Activated CD4-positive, alpha-beta memory T cell treated with anti-CD3 and anti-CD28 coated beads, Interleukin-2, amount 10 ng/mL, durations not matched to agents 7 days and 5 days (primary cell): ENCODE data around the gene PAXX. TPM values are rescaled to one million over a fixed set of nuclear protein-coding genes. Genes with fewer than 3 reads are reported as not detected.

Experiments used
- CTCF ChIA-PET: fragments of 350-600 bp; sonication (Branson Sonifier 250); formaldehyde crosslinking; loops from one replicate; lab custom pipeline; 2021; ENCODE audit warnings: antibody characterized with exemption, inconsistent platforms; lab: Charles Lee
- POLR2A ChIA-PET: fragments of 350-600 bp; sonication (Branson Sonifier 250); formaldehyde crosslinking; loops from one replicate; lab custom pipeline; 2021; ENCODE audit warnings: antibody characterized with exemption; lab: Charles Lee
- DNase-seq: peaks from one replicate; pipeline ENCODE4 v3.0.0-alpha.2; 2020
- H3K27ac Mint-ChIP-seq: one replicate; pipeline ENCODE4 v1.8.0; 2021; ENCODE audit warnings: mild to moderate bottlenecking, mixed read lengths
- H3K27me3 Mint-ChIP-seq: one replicate; pipeline ENCODE4 v1.8.0; 2021; ENCODE audit warnings: mixed read lengths
- H3K36me3 Mint-ChIP-seq: one replicate; pipeline ENCODE4 v1.8.0; 2021; ENCODE audit warnings: low read depth, mixed read lengths
- H3K4me1 Mint-ChIP-seq: one replicate; pipeline ENCODE4 v1.8.0; 2021; ENCODE audit warnings: mixed read lengths
- H3K4me3 Mint-ChIP-seq: one replicate; pipeline ENCODE4 v1.8.0; 2021; ENCODE audit warnings: mild to moderate bottlenecking, mixed read lengths
- H3K9me3 Mint-ChIP-seq: one replicate; pipeline ENCODE4 v1.8.0; 2021; ENCODE audit warnings: mixed read lengths
- total RNA-seq, 2 experiments: library from RNA; stranded (reverse); gene quantifications; one replicate each; pipeline ENCODE4 v1.2.3, GENCODE V29; 2021

Gene PAXX
- total RNA-seq, 2 experiments from 2014 or later: 64.4 to 68.5 TPM

DNA sequence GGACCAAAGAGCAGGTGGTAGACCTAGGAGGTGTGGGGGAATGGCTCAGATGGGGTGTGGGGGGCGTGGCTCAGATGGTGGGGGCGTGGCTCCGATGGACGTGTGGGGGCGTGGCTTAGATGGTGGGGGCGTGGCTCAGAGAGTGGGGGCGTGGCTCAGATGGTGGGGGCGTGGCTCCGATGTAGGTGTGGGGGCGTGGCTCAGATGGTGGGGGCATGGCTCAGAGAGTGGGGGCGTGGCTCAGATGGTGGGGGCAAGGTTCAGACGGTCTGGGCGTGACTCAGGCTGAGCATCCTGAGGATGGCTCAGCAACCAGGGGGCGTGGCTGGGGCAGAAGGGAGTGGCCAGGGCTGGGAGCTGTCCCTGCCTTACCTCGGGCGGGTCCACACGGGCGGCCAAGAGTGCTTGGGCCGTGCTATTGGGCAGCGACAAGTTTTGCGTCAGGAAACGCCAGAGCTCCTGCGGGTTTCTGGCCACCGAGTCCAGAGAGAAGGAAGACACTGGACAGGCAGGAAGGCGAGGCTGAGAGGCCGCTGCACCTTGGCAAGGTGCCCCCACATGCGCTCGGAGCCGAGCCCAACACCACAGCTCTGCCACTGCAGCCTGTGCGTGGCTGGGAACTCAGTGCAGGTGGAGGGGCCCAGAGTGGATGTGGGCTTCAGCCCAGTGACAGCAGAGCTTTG, 29.9 kb downstream of the PAXX start:
- Mint-ChIP-seq H3K36me3 (peaks cover 3% of the 10 kb centered on the region), H3K9me3 (no peaks in the 10 kb centered on the region), H3K27me3 (no peaks in the 10 kb centered on the region), H3K4me1 (peaks cover 12% of the 10 kb centered on the region), H3K27ac (peak overlapping the region; percentile 56), H3K4me3 (no peak overlapping the region)
- POLR2A ChIA-PET: interaction anchor here (0.6 to 1.6 kb wide), 3 partner anchors 12 to 54 kb away, joined by 3 to 8 read pairs (median 4); no protein-coding TSS in a partner anchor
- peak; percentile 86 for DNase-seq
- CTCF ChIA-PET: interaction anchor here (1.6 kb wide), 1 partner anchor 14 kb away, joined by 5 read pairs; no protein-coding TSS in a partner anchor

DNA sequence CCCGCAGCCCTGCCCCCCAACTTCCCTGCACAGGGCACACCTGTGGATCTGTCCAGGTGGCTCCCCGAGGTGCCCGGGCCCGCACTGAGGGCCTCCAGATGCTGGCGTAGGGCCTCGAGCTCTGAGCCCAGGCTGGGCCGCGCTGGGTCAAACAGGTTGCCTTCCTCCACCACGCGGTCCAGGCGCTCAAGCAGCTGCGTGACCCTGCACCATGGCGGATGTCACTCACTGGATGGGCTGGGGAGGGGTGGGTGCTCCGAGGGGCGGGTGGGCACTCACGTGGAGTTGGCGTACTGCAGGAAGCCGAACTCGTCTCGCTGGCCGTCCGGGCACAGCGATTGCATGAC, 30.4 kb downstream of the PAXX start:
- Mint-ChIP-seq H3K27me3 (no peaks in the 10 kb centered on the region), H3K4me3 (no peak overlapping the region), H3K36me3 (peaks cover 3% of the 10 kb centered on the region), H3K4me1 (peaks cover 15% of the 10 kb centered on the region), H3K9me3 (no peaks in the 10 kb centered on the region), H3K27ac (no peak overlapping the region)
- DNase-seq: no peak
- ChIA-PET POLR2A (interaction anchor here (0.6 to 1.0 kb wide), 2 partner anchors 12 to 54 kb away, joined by 3 to 4 read pairs; no protein-coding TSS in a partner anchor), CTCF (interaction anchor here (1.6 kb wide), 1 partner anchor 13 kb away, joined by 5 read pairs; no protein-coding TSS in a partner anchor)

DNA sequence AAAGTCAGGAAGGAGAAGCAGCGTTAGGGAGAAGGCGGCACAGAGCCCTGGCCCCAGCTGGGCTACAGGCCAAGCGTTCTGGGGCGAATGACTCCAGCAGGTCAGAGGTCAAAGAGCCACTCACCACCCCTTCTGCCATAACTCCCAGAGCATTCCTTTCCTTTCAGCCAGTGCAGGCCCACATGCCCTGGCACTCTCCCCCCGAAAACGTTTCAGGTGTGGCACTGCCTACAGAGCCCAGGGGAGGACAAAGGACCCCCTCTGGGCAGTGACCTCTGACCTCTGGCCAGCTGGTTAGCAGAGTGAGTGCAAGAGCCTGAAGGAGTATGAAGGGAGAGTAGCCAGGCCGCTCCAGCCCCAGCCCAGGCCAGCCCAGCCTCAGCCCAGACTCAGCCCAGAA, 30.9 kb downstream of the PAXX start:
- Mint-ChIP-seq H3K36me3 (peaks cover 3% of the 10 kb centered on the region), H3K27ac (no peak overlapping the region), H3K4me3 (no peak overlapping the region), H3K9me3 (no peaks in the 10 kb centered on the region), H3K27me3 (no peaks in the 10 kb centered on the region), H3K4me1 (peaks cover 15% of the 10 kb centered on the region)
- ChIA-PET POLR2A (no interaction called here), CTCF (interaction anchor here (1.6 kb wide), 1 partner anchor 13 kb away, joined by 5 read pairs; no protein-coding TSS in a partner anchor)
- no peak for DNase-seq

DNA sequence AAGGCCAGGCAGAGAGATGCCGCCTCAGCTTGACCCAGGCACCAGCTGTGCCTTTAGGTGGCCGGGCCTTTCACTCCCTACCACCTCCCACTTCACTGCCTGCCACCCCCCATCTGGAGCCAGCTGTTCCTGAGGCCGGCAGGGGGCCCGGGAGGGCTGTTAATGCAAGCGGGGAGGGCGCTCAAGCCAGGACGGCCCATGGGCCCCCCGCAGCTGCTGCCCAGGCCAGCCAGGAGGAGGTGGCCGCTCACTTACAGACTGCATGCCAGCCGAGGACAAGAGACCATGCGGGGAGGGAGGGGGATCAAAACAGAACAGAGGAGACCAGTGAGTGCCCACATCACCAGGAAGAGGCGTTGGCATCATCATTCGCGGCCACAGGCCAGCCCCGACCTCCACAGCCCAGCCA, 31.4 kb downstream of the PAXX start:
- Mint-ChIP-seq H3K4me1 (peaks cover 15% of the 10 kb centered on the region), H3K27me3 (no peaks in the 10 kb centered on the region), H3K27ac (no peak overlapping the region), H3K4me3 (no peak overlapping the region), H3K9me3 (no peaks in the 10 kb centered on the region), H3K36me3 (peaks cover 3% of the 10 kb centered on the region)
- no peak for DNase-seq
- CTCF ChIA-PET: interaction anchor here (1.6 kb wide), 1 partner anchor 12 kb away, joined by 5 read pairs; no protein-coding TSS in a partner anchor
- POLR2A ChIA-PET: no interaction called here

DNA sequence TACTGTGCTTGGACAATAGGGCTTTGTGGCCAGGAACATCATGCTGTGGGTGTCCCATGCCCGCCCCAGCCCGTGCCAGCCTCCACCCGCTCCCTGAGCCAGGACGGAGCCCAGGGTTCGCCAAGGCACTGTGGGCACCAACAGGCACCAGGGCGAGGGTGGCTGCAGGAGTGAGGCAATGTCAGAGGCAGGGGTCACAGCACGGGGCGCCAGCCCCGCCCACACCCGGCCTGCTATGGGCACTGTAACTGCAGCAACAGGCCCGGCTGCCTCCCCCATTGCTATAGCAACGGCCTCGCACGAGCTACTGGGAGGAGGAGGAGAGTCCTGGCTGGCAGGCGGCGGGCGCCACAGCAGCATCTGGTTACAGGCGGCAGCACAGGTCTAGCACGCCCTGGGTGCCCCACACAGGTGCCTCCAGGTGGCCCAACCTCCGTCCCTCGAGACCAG, 33.3 kb downstream of the PAXX start:
- Mint-ChIP-seq H3K4me1 (peaks cover 29% of the 10 kb centered on the region), H3K9me3 (no peaks in the 10 kb centered on the region), H3K27me3 (no peaks in the 10 kb centered on the region), H3K4me3 (no peak overlapping the region), H3K36me3 (peaks cover under 1% of the 10 kb centered on the region), H3K27ac (no peak overlapping the region)
- DNase-seq: no peak
- CTCF ChIA-PET: interaction anchor here (0.8 to 7.3 kb wide), 4 partner anchors 10 to 78 kb away, joined by 3 to 105 read pairs (median 12); partner anchors contain the start of gene SAPCD2
- POLR2A ChIA-PET: interaction anchor here (1.1 to 2.3 kb wide), 3 partner anchors 10 to 29 kb away, joined by 3 to 12 read pairs (median 7); partner anchors contain the start of gene CLIC3

DNA sequence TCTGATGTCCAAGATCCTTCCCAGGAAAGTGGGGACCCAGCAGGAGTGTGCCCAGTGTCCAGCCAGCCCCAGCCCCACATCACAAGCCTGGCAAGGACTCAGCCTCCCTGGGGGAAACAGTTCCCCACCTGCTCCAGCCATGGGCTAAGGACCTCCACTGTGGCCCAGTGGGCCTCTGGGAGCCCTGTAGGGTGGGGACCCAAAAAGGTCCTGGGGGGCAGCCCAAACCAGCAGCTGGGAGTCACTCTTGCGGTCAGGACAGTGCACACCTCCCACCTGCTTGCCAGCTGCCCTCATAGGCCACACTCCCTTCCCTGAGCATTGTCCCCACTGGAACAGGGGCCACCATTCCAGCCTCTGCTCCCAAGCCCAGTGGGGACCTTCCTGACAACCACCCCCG, 34.2 kb downstream of the PAXX start:
- peak overlapping the region; percentile 37 for H3K4me3 Mint-ChIP-seq
- DNase-seq: no peak
- H3K4me1 Mint-ChIP-seq: peaks cover 35% of the 10 kb centered on the region
- no peaks in the 10 kb centered on the region for H3K27me3 Mint-ChIP-seq
- no peaks in the 10 kb centered on the region for H3K9me3 Mint-ChIP-seq
- no peak overlapping the region for H3K27ac Mint-ChIP-seq
- ChIA-PET CTCF (interaction anchor here (0.8 to 7.3 kb wide), 4 partner anchors 9 to 214 kb away, joined by 3 to 105 read pairs (median 12); partner anchors contain the start of gene SAPCD2), POLR2A (interaction anchor here (0.9 to 2.3 kb wide), 6 partner anchors 9 to 40 kb away, joined by 3 to 12 read pairs (median 4); partner anchors contain the start of gene CLIC3)
- peaks cover 5% of the 10 kb centered on the region for H3K36me3 Mint-ChIP-seq

DNA sequence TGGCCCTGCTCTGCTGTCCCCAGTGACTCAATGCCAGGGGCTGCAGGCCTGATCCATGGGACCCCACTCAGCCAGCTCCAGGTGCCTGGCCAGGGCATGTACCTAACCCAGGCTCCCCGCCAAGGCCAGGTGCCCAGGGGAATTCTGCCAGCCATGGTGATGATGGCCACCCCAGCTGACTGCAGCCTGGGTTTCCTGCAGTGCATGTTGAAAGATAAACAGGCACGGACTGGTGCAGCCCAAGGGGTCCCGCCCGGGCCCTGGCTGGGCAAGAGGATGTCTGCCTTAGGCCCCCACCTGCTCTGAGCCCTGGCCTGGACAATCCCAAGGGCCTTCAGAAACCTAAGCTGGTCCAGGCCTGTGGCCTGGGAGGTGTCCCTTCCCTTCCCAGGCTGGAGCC, 34.6 kb downstream of the PAXX start:
- ChIA-PET CTCF (interaction anchor here (1.0 to 7.3 kb wide), 3 partner anchors 8 to 213 kb away, joined by 3 to 105 read pairs (median 21); partner anchors contain the start of gene SAPCD2), POLR2A (interaction anchor here (0.9 to 2.0 kb wide), 5 partner anchors 12 to 41 kb away, joined by 3 to 7 read pairs (median 3); partner anchors contain the start of gene CLIC3)
- Mint-ChIP-seq H3K27me3 (no peaks in the 10 kb centered on the region), H3K27ac (no peak overlapping the region), H3K4me1 (peaks cover 38% of the 10 kb centered on the region), H3K4me3 (peak overlapping the region; percentile 77), H3K9me3 (no peaks in the 10 kb centered on the region), H3K36me3 (peaks cover 5% of the 10 kb centered on the region)
- no peak for DNase-seq

DNA sequence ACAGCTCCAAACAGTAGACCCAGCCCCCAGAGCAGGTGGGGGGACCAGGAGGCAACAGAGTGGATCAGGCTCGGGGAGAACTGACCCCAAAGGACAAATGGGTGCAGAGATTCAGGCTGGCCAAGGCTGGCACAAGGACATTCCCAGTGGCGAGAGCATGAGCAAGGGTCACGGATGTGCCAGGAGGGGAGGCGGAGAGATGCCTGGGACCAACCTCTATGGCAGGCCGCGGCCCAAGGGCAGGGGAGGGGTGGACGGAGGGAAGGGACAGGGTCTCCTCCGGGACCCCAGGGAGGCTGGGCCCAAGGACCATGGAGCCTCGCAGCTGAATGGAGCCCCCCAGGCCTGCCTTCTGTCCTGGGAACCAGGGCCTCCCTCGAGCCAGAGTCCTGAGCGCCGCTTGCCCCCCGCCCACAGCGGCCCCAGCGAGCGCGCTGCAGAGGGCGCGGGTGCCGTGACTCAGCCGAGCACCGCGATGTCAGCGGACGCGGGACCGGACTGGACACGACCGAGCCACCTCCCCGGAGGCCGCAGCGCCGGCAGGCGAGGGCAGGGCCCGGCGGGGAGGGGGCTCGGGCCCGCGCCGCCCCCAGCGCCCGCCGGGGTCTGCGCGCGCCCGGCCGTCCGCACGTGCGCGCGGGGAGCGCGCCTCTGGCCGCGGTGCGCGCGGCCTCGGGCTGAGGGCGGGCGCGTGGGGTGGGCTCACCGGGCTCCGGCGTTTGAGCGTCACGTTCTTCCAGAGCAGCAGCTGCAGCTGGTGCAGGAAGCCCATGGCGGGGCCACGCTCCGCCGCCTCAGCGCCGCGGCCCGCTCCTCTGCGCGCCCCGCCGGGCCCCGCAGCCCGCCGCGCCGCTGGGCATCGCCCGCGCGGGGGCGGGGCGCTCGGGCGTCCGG, 35.4 kb downstream of the PAXX start, which contains the start of gene ABCA2:
Gene ABCA2, minus strand, starts transcription at position 869 of the 894 bp plus-strand sequence. Its CDS starts 97 bp downstream, at position 772.
- H3K4me3 Mint-ChIP-seq: peak within 1 kb of the TSS; percentile 77
- ChIA-PET POLR2A (interaction anchor here (0.9 to 2.0 kb wide), 6 partner anchors 10 to 43 kb away, joined by 3 to 7 read pairs (median 5); partner anchors contain the start of genes CLIC3 and SAPCD2), CTCF (interaction anchor here (1.0 to 7.3 kb wide), 8 partner anchors 17 to 213 kb away, joined by 3 to 105 read pairs (median 8); partner anchors contain the start of genes CLIC3, SAPCD2, TRAF2 and UAP1L1)
- no peaks in the 10 kb centered on the region for H3K9me3 Mint-ChIP-seq
- no peak for DNase-seq
- no peaks in the 10 kb centered on the region for H3K27me3 Mint-ChIP-seq
- H3K36me3 Mint-ChIP-seq: peaks cover 5% of the 10 kb centered on the region
- H3K4me1 Mint-ChIP-seq: peaks cover 43% of the 10 kb centered on the region
- peak within 1 kb of the TSS; percentile 91 for H3K27ac Mint-ChIP-seq

DNA sequence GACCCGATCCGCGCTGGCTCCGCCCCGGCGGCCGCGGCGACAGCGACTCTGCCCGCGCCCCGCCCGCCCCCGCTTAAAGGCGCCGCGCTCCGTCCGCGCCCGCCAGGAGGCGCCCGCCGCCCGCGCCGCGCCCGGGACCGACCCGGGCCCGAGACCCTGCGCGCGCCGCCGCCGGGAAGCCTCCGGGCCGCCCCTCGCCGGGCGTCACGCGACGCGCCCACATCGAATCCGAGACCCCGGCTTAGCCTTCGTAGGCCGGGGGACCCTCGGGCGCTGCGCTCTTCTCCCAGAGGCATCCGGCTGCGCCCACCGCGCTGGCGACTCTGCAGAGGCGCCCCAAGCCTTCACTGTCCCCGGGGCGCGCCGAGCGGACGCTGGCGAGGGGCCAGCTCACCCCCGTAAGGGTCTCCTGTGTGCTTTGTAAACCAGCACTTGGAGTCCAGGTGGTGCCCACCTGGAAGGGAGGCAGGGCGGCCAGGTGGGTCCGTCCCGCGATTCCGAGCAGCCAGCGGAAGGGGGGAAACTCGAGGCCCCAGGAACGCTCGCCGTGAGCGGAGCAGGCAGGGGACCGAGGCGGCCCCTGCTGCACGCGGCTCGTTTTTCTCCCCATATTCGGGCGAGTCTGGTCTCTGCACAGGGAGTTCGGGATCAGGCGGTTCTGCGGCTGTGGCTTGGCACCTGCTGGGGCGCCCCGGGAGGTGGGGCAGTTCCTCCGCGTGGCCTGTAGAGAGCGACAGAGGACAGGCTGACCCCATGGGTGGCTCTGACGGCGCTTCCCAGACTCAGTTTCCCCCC, 36.2 kb downstream of the PAXX start:
- H3K27me3 Mint-ChIP-seq: no peaks in the 10 kb centered on the region
- DNase-seq: peak; percentile 76
- peaks cover 5% of the 10 kb centered on the region for H3K36me3 Mint-ChIP-seq
- peak overlapping the region; percentile 76 for H3K4me3 Mint-ChIP-seq
- peaks cover 51% of the 10 kb centered on the region for H3K4me1 Mint-ChIP-seq
- peak overlapping the region; percentile 91 for H3K27ac Mint-ChIP-seq
- CTCF ChIA-PET: interaction anchor here (0.9 to 9.9 kb wide), 32 partner anchors 9 to 301 kb away, joined by 3 to 149 read pairs (median 8); partner anchors contain the start of genes AJM1, C8G, CLIC3 and FBXW5
- POLR2A ChIA-PET: interaction anchor here (0.5 to 2.9 kb wide), 10 partner anchors 9 to 301 kb away, joined by 3 to 15 read pairs (median 4); partner anchors contain the start of genes MAN1B1, NPDC1, PAXX and SAPCD2
- no peaks in the 10 kb centered on the region for H3K9me3 Mint-ChIP-seq

DNA sequence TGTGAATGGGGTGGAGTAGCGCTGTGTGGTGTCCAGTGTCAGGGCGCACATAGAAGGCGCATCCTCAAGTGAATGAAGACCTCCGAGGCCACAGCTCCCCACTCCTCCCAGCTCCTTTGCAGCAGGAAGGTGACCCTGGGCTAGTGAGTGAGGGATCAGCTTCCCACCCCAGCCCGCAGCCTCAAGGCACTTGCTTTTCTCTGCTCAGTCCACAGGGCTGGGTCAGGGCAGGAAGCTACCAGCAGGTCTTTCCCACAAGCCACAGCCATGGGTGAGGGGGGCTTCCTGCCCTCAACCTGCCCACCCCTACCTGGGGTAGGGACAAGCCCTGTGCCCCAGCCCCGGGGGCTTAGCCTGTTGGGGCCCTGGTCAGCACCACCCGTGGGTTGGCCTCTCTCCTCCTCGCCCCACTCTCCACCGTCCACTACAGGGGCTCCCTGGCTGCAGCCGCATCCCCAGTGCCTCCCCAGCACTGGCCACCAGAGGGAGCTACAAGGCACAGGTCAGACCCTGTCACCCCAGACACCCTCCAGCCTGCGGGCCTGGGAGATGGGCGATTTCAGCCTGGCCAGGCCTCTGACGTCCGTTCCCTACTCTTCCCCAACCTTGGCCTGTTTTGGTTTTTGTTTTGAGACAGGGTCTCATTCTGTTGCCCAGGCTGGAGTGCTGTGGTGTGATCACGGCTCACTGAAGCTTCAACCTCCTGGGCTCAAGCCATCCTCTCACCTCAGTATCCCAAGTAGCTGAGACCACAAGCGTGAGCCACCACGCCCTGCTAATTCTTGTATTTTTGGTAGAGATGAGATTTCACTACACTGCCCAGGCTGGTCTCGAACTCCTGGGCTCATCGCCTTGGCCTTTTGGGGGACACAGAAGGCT, 37.1 kb downstream of the PAXX start:
- Mint-ChIP-seq H3K27ac (peak overlapping the region; percentile 91), H3K4me3 (peak overlapping the region; percentile 76), H3K27me3 (no peaks in the 10 kb centered on the region), H3K4me1 (peaks cover 57% of the 10 kb centered on the region), H3K36me3 (peaks cover 5% of the 10 kb centered on the region), H3K9me3 (no peaks in the 10 kb centered on the region)
- POLR2A ChIA-PET: interaction anchor here (0.5 to 2.9 kb wide), 14 partner anchors 8 to 496 kb away, joined by 3 to 15 read pairs (median 4); partner anchors contain the start of genes MAN1B1, NPDC1, PAXX and SAPCD2
- peak; percentile 79 for DNase-seq
- CTCF ChIA-PET: interaction anchor here (0.6 to 9.9 kb wide), 42 partner anchors 9 to 302 kb away, joined by 3 to 149 read pairs (median 5); partner anchors contain the start of genes AJM1, C8G, CLIC3 and FBXW5
